Activated CD4-positive, CD25-positive, alpha-beta regulatory T cell treated with anti-CD3 and anti-CD28 coated beads, Interleukin-2, amount 50 U/mL, for 24 hours (primary cell): Measurements from ENCODE around the gene KCNH4.
"Not testable (repeated sequence)": the region's sequence is repeated elsewhere in the genome, so short reads cannot be mapped to it uniquely, and the experiment has no call there.

Source experiments
- ATAC-seq, 2 donors: fragments of 150-1000 bp; cut with Tn5 transposase; one replicate each; pipeline ENCODE4 v1.10.0; 2021; ENCODE audit warnings: mild to moderate bottlenecking in 1 of 2, moderate library complexity in 1 of 2

KCNH4 gene

DNA sequence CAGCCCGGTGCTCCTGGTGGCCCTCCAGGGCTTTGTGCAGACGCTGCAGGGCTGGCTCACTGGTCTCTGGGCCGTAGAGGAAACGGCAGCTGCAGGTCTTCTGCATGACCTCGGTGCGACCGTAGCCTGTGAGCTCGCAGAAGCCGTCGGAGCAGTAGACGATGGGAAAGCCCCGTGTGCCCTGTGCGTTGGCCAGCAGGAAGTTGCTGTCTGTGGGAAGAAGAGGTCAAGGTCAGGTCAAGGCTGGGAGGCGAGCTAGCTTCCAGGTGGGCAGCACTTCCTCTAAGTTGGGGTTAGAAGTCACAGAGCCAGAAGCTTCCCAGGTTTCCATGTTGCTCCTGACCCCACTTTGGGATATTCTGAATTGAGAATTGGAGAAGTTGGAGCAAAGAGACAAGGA, 2.1 kb downstream of the KCNH4 start:
- no peak for ATAC-seq

DNA sequence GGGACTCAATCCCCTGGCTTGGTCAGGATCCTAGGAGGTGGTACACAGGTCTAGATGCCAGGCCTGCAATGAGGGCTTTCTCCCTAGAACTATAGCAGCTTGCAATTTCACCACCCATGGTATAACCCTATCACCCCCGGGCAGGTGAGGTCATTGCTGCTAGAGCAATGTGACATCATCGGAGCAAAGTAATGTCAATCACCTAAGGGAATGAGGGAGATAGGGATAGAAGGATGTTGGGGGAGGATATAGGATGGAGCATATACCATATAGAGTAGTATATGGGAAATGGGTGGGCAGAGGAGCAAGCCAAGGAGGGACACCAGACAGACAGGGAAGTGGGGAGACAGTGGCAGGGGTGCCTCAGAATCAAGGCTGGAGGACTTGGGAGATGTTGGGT, 3.3 kb downstream of the KCNH4 start:
- ATAC-seq, result no peak

DNA sequence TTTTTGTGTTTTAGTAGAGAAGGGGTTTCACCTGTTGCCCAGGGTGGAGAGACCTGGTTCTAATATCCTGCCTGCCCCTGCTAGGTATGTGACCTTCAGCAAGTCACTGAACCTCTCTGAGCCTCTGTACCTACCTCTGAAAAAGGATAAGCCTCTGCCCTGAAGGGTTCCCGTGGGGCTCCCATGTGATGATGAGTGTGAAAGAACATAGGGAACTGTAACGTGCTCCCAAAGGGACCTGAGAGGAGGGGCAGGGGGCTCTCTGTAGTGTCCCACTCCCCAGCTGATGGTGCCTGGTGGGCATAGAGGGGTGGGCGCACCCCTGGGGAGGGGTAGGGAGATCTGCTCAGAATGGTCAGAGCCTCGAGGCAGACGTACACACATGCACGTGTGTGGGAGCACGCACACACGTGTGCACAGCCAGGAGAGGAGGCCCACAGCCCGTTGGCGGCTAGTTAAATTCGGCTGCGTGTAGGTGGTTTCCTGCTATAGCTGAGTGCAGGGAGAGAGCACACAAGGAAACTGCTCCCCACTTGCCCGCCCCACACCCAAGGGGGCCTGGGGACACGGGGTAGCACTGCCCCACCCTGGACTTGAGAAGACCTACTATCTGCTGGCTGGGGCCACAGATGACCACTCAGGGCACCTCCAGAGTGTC, 6.7 kb downstream of the KCNH4 start:
- ATAC-seq, result no peak

DNA sequence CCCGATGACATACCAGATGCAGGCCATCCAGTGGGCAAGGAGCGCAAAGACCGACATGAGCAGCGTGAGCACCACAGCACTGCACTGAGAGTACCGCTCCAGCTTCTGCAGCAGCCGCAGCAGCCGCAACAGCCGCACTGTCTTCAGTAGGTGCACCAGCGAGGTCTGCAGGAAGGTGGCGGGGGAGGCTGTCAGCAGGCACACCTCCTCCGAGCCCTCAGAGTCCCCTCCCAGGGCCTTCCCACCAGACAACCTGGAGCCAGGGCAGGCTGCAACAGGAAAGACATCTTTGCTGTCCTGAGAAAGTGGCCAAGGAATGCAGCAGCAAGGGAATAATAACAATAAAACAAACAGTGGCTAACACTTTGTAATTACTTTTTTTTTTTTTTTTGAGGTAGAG, 9.1 kb downstream of the KCNH4 start:
- no peak for ATAC-seq

DNA sequence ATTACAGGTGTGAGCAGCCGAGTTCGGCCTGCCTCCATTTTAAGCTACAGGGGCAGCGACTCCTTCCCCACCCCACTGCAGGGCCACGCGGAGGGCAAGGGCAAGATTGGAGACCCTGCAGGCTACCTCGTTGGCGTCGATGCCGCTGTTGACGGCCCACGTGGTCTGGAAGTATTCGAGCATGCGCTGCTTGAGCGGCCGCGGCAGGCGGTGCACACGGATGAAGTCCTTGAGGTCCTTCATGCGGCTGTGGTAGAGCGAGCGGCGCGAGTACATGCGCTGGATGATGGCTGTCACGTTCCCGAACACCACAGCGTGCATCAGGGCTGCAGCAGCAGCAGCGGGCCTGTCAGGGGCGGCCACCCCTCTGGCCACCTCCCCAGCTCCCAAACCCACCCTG, 11.6 kb downstream of the KCNH4 start:
- no peak for ATAC-seq

DNA sequence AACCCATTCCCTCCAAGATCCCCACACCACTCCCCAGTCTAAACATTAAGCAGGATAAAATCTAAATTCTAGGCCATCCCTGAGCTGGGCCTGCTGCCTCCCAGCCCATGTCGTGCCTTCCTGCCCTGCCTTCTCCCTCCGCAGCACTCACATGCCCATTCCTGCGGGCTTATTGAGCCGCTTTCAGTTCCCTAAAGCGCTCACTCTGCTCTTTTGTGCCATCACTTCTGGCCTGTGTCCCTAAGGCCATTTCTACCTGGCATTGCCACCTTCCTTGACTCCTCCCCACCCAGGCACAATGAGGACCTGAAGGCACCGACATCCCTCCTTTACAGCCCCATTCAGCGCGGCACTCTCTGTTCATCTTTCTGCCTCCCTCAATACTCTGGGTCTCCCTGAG, 13.1 kb downstream of the KCNH4 start:
- no peak for ATAC-seq

DNA sequence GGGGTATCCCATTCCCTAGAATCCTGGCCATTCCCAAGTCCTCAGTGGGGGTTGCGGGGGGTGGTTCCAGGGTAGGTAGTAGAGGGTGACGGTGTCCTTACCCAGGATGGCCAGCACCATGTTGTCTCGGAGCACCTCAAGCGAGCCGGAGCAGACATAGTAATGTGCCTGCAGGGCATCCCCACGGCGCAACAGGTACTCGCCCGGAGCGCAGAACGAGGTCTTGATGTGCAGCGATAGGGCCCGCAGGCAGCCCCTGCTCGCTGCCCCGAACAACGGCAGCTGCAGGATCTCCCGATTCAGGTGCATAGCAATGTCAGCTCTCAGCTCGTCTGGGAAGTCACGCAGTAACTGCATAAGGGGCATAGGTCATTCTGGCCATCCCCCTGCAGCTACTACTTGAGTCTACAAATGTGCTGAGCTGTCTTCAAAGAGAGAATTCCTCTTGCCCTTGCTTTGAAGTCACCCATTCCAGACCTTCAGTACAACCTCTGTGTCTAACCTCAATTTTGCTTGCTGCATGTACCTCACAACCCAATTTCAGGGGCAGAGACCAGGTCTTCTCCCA, 14.7 kb downstream of the KCNH4 start:
- ATAC-seq, result no peak

DNA sequence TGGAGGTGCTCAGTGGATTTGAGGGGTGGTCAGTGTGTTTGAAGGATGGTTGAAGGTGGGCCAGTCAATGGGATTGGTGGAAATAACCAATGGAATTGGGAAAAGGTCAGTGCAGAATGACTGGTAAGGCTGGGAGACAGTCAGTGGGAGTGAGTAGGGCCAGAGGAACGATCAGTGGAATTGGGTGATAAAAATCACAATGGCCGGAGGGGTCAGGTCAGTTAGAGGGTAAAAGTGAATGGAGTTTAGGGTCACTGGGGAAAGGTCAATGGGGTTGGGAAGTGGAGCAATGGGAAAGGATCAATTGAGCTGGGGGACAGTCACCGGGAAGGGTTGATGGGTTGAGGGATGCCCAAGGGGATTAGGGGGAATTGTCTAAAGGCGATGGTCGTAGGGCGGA, 15.2 kb downstream of the KCNH4 start:
- ATAC-seq, result no peak

DNA sequence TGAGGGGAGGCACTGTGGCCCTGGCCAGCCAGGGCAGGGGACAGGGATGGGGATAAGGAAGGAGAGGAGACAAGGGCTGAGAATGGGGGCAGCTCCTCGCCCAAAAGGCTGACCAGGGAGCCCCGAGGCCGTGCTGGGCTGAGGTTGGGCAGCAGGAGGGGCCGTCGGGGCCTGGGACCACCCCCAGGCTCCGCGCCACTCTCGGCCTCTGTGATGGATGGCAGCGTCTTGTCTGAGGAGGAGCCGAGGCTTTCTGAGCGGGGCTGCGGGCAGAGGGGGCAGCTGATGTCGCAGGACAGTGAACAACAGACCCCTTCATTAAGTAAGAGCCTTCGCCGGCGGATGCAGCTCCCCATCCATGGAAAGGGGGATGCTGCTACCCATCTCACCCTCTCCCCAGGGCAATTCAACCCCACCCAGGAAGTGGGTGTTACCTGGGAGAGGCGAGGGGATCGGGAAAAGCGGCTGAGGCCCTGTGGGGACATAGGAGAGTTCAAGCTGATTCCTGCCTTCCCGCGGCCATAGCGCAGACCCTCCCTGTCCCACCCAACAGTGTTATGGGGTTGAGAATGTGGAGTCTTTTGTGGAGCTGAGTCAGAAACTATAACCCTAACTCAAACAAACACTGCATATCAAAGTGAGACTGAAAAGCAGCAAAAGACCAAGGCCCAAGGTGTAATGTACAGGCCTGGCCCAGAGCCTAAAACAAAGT, 17.1 kb downstream of the KCNH4 start:
- ATAC-seq, result no peak

DNA sequence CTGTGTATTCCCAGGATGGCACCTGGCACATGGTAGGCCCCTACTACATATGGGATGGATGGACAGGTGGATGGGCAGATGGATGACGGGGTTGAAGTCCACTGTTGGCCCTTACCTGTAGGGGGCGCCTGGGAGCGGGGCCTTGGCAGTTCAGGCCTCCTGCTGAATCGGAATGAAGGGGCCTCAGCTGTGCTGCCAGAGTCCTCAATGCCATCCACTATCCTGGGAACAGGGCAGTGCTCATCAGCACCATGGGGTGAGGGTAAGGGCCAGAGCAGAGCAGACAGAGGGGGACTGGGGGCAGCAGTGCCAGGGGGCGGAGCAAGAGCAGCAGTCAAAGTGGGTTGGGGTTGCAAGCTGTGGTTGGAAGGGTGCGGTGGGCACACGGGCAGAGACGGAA, 17.8 kb downstream of the KCNH4 start:
- no peak for ATAC-seq

DNA sequence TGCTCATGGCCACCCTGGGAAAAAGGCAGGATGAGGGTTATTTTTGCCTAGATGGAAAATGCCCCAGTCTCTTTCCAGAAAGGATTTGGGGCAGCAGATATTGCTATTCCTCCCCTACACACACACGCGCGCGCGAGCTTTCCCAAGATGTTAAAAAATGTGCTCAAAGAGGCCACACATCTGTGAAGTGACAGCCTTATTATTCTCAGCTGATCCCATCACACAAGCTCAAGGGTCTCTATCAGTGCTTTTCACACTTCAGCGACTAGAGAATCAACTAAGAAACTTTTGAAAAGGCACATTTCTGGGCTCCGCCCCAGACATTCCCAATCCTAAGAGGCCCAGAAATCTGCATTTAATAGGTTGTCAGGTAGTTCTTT, 20.4 kb downstream of the KCNH4 start:
- ATAC-seq, result no peak

DNA sequence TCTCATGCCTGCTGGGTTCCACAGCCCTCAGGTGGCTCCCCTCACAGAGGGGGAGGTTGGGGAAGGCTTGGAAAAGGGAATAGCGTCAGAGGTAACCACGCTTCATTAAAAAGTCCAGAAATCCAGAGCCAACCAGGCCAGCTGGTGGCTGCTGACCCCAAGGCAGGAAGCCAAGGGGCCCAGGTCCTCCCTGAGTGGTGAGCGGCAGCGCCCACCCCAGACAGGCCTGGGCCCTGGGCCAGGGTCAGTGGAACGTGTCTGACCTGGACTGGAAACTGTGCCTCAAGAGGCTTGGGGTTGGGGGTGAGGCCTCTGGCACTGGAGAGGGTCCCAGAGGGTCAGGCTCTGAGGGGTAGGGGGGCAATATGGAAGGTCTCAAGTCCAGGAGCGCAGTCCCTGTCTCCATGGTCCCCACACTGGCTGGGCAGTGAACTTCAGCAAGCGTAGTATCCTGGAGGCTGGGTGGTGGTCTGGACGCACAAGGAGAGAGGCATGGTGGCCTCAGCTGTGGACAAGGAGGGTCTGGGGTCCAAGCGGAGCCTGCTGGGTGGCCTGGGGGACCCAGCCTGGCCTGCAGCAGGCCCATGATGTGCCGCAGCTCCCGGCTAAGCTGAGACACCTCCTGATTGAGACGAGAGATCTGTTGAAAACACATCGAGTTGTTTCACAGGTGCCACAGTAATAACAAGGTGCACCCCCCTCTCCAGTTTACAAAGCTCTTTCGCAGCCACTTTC, 21.0 kb downstream of the KCNH4 start:
- ATAC-seq, result no peak

DNA sequence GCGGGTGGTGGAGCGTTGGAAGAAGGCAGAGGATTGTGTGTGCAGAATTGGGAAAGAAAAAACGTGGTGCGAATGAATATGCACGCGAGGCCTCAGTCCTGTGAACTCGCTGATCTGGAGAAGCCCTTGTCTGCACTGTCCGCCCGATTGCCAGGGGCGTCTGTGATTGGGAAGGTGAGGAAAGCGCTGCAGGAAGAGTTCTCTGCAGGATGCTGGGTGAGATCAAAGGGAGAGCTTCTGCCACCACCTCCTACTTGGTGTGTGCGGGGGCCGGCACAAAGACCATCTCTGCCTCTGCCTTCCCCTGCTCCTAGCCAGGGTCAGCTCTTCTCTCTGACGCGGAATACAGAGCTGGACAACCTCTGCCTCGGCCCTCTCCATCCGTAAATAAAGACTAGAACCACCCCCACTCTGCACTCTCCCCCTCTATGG, 25.3 kb downstream of the KCNH4 start:
- no peak for ATAC-seq

DNA sequence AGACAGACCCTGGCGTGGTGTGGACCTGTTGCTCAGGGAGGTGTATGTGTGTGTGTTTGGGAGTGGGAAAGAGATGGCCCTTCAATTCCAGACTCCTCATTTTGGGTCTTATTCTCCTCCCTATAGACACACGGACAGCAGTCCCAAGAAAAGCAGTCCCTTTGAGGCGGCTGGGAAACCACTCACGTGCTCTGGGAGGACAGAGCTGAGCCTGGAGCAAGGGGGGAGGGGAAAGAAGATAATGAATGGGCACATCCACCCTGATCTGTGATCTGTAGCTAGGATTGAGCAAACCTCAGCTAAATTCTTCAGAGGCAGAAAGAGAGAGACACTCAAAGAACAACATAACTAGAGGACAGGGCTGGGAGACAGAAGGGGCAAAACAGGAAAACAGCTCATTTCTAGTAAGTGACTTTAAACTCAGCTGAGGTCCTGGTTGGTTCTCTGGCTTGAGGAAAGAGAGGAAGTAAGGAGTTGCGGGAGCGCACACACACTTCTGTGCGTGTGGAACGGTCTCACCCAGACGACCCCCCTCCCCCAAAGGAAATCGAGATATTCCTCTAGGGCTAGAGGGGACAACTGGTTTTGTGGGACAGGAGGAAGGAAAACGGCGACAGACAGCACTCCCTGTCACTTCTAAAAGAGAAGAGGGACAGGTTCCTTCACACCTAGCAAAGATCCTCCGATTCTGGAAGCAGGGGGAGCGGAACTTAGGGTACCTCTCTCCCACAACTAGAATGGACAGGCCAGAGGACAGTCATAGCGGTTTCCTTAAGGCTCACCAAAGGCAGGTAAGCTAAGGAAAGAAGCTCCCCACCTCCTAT, 26.8 kb downstream of the KCNH4 start:
- ATAC-seq, result no peak

DNA sequence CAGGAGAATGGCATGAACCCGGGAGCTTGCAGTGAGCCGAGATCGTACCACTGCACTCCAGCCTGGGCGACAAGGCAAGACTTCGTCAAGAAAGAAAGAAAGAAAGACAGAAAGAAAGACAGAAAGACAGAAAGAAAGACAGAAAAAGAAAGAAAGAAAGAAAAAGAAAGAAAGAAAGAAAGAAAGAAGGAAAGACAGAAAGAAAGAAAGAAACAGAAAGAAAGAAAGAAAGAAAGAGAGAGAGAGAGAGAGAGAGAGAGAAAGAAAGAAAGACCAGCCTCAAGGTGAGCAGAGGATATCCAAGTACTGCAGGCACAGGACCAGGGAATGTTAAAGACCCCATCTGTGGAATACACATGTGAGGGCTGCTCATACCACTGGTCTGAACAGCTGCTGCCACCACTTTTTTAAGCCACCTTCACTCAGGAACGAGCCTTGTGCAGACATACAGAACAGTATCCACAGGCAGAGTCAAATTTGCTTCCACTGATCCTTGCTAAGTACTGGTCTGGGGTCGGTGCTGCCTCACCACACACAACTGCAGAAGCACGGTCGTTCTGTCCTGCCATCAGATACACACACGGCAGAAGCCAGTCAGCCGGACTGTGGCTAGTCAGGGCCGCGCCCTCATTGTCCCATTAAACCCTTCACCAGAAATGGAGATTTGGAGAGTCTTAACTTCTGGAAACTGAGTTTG, 33.9 kb downstream of the KCNH4 start:
- no peak for ATAC-seq

DNA sequence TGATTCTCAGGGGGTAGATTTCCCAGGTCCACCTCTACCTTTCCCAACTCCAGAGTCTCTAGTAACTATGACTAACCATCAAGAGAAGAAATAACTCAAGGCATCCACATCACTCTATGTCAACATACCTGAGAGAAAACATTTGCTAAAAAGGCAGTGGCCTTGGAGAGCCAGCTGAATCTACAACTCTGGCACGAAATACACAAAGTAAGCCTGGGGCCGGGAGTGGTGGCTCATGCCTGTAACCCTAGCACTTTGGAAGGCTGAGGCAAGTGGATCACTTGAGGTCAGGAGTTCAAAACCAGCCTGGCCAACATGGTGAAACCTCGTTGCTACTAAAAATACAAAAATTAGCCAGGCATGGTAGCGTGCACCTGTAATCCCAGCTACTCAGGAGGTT, 37.8 kb downstream of the KCNH4 start:
- not testable (repeated sequence) for ATAC-seq

DNA sequence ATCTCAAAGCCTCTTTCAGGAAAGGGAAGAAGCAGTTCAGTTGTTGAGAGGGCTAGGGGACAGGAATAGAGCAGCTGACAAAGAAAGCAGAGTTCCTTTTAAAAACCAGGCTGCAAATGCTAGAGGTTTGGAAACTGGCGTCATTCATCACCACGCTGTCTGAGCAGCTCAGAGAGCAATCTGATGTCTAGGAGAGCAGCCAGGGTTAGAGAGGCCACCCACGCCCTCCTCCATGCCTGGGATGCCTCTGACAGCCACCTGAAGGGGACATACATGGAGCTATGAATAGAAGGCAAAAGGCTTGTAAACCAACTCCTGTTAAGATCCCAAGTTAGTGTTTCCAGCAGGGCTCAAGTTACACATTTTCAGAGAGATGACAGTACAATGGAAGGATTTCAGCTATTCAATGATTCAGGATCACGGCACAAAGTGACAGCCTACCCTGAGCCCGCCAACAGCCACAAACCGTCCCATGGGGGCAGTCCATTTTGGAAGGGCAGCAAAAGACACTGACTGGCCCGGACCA, 38.5 kb downstream of the KCNH4 start:
- no peak for ATAC-seq

DNA sequence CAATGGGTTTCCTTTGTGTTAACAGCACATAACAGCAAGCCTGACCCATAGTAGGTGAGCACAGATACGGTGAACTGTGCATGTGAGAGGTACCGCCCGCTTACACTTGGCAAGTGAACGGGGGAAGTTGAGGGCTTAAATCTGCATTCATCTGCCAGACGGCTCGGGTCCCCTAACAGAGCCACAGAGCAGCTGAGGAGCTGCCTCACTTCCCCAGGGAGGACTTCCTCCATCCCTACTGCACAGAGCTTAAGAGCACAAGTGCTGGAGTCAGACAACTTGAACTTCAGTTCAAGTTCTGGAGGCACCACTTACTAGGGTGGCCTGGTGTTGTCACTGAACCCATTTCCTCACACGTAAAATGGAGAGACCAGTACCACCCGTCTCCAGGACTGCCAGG, 39.6 kb downstream of the KCNH4 start:
- no peak for ATAC-seq

DNA sequence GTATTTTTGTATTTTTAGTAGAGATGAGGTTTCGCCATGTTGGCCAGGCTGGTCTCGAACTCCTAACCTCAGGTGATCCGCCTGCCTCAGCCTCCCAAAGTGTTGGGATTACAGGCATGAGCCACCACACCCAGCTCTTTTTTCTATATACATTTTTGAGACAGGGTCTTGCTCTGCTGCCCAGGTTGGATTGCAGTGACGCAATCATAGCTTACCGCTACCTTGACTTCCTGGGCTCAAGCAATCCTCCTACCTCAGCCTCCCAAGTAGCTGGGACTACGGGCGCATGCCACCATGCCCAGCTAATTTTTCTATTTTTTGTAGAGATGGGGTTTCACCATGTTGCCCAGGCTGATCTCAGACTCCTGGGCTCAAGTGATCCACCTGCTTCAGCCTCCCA, 40.3 kb downstream of the KCNH4 start:
- not testable (repeated sequence) for ATAC-seq

DNA sequence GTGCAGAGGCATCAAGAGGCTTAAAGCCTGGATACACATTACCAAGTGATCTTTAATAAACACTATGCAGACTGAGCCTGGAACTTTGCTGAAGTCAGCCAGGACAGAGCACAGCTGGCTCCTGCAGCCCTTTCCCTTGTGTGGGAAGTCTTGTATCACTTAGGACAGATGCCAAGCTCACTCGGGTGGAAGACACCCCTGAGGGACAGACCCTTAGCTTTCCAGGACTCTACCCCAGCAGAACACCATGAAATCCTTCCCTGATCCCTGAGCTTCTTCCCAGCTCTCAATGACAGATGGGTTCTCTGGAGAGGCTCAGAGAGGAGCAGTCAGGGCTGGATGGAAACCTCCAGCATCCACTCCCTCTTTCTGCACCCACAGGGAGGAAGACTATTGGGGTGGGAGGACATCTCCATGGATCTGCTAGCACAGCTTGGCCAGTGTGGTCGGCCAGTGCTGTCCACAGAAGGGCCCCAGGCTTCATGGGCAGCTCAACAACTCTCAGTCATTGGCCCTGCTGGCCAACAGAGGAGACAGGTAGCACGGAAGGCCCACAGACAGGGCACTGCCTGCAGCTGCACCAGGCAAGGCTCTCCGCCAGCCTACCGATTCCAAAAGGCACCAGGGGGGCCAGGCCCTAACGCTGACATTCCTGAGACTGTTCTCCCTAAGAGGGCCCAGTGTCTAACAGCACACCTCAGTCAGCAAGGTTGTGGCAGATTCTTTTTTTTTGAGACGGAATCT, 42.0 kb downstream of the KCNH4 start:
- ATAC-seq, result no peak

DNA sequence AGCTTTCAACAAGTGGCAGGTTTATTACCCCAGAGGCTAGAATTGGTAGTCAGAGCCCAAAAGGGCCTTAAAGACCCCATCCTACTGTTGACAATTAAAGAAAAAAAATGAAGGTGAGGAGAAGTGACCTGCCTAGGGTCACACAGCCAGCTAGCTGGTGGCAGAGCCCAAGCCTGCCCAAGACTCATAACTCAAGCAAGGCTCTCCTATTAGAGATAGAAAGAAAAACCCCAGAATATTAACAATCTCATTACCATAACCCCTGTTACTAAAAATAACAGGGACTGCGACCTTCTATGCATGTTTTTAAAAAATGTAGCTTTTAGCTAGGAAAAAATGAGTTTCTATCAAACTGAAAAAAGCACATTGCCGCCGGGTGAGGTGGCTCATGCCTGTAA, 44.3 kb downstream of the KCNH4 start:
- peak; percentile 52 for ATAC-seq
